SU-DHL-6 (cell line): ENCODE measurements around the gene VSX2.

Experiments
- H2AFZ ChIP-seq: fragments of 200-600 bp; sonication (generic); 2 replicates; pipeline ENCODE4 v1.6.1; 2014; ENCODE audit warnings: low read depth, mild to moderate bottlenecking, moderate library complexity, mixed read lengths, antibody characterized with exemption, low read length; ENCODE audit not compliant: severe bottlenecking
- H3F3A ChIP-seq: fragments of 200-600 bp; shearing (Covaris generic); 2 replicates; pipeline ENCODE4 v1.6.0; 2016; ENCODE audit warnings: antibody characterized with exemption, mild to moderate bottlenecking; ENCODE audit not compliant: insufficient read depth
- H3K27ac ChIP-seq: fragments of 200-600 bp; sonication (generic); 2 replicates; pipeline ENCODE4 v1.5.1; 2016; ENCODE audit warnings: low read depth, mild to moderate bottlenecking, low read length, moderate library complexity, mixed read lengths
- H3K27me3 ChIP-seq: fragments of 200-600 bp; sonication (generic), shearing (Covaris generic); 2 replicates; pipeline ENCODE4 v1.6.0; 2014; ENCODE audit warnings: mild to moderate bottlenecking, low read length
- H3K36me3 ChIP-seq: fragments of 200-600 bp; sonication (generic); 2 replicates; pipeline ENCODE4 v1.6.1; 2014; ENCODE audit warnings: mild to moderate bottlenecking, low read length, mixed read lengths
- H3K4me2 ChIP-seq: fragments of 300-600, 200-600 bp; shearing (Covaris generic), sonication (generic); 2 replicates; pipeline ENCODE4 v1.6.0; 2014; ENCODE audit warnings: low read length, low read depth, mild to moderate bottlenecking; ENCODE audit not compliant: poor library complexity, severe bottlenecking
- H3K4me3 ChIP-seq: fragments of 200-600 bp; sonication (generic); 2 replicates; pipeline ENCODE4 v1.5.1; 2014; ENCODE audit warnings: antibody characterized with exemption, low read length, mild to moderate bottlenecking, mixed read lengths; ENCODE audit not compliant: insufficient read depth, poor library complexity, severe bottlenecking
- H3K79me2 ChIP-seq: fragments of 200-600 bp; sonication (generic); 2 replicates; pipeline ENCODE4 v1.6.1; 2014; ENCODE audit warnings: mild to moderate bottlenecking, low read length, moderate library complexity; ENCODE audit not compliant: insufficient read depth
- H3K9ac ChIP-seq: fragments of 200-600 bp; sonication (generic); 2 replicates; pipeline ENCODE4 v1.7.0; 2014; ENCODE audit warnings: mild to moderate bottlenecking, low read length
- H3K9me2 ChIP-seq: fragments of 200-600 bp; sonication (generic); replicated peaks from 2 replicates; pipeline ENCODE4 v1.6.1; 2014; ENCODE audit warnings: low read length; ENCODE audit not compliant: insufficient read depth
- H3K9me3 ChIP-seq: fragments of 200-600 bp; sonication (generic); 2 replicates; pipeline ENCODE4 v1.6.1; 2014; ENCODE audit warnings: low read length, mixed read lengths; ENCODE audit not compliant: insufficient read depth
- H4K20me1 ChIP-seq: fragments of 200-600 bp; sonication (generic); 2 replicates; pipeline ENCODE4 v1.6.1; 2014; ENCODE audit warnings: low read depth, mild to moderate bottlenecking, antibody characterized with exemption, low read length, moderate library complexity, mixed read lengths
- EZH2phosphoT487 ChIP-seq: fragments of 200-600 bp; sonication (generic), shearing (Covaris generic); conservative IDR thresholded peaks from 2 replicates; pipeline ENCODE4 v1.6.1; 2018; ENCODE audit warnings: mild to moderate bottlenecking, antibody characterized with exemption, low read length, moderate library complexity, mixed read lengths
- TF ChIP-seq, protein P1 (sequence below): fragments of 200-600 bp; sonication (generic); IDR thresholded peaks from one replicate; pipeline ENCODE4 v1.5.1; 2017; ENCODE audit warnings: antibody characterized with exemption, mild to moderate bottlenecking, low read length, moderate library complexity; ENCODE audit not compliant: insufficient read depth, poor library complexity, severe bottlenecking

The VSX2 gene

GRCh38 chr14:74278080-74278479 lies 38.8 kb downstream of the VSX2 start:
- H3F3A ChIP-seq = no peaks in the 10 kb centered on the region
- no peaks in the 10 kb centered on the region for H3K27me3 ChIP-seq
- H3K4me2 ChIP-seq = no peak overlapping the region
- no peak for TF ChIP-seq EZH2phosphoT487
- TF ChIP-seq, protein P1, sequence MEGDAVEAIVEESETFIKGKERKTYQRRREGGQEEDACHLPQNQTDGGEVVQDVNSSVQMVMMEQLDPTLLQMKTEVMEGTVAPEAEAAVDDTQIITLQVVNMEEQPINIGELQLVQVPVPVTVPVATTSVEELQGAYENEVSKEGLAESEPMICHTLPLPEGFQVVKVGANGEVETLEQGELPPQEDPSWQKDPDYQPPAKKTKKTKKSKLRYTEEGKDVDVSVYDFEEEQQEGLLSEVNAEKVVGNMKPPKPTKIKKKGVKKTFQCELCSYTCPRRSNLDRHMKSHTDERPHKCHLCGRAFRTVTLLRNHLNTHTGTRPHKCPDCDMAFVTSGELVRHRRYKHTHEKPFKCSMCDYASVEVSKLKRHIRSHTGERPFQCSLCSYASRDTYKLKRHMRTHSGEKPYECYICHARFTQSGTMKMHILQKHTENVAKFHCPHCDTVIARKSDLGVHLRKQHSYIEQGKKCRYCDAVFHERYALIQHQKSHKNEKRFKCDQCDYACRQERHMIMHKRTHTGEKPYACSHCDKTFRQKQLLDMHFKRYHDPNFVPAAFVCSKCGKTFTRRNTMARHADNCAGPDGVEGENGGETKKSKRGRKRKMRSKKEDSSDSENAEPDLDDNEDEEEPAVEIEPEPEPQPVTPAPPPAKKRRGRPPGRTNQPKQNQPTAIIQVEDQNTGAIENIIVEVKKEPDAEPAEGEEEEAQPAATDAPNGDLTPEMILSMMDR = no peak
- no peaks in the 10 kb centered on the region for H4K20me1 ChIP-seq
- H3K79me2 ChIP-seq = no peaks in the 10 kb centered on the region
- no peaks in the 10 kb centered on the region for H3K9me3 ChIP-seq
- no peaks in the 10 kb centered on the region for H3K9me2 ChIP-seq
- no peak overlapping the region for H3K4me3 ChIP-seq
- no peak overlapping the region for H3K27ac ChIP-seq
- no peaks in the 10 kb centered on the region for H3K36me3 ChIP-seq
- H3K9ac ChIP-seq = no peak overlapping the region
- no peak overlapping the region for H2AFZ ChIP-seq

GRCh38 chr14:74281069-74281468 lies 41.8 kb downstream of the VSX2 start:
- Histone ChIP-seq H3K9ac (no peak overlapping the region), H3K79me2 (no peaks in the 10 kb centered on the region), H3K4me3 (no peak overlapping the region), H3K4me2 (no peak overlapping the region), H2AFZ (no peak overlapping the region), H3K36me3 (peaks cover 9% of the 10 kb centered on the region; the same call in 1 of the 2 replicates), H3K27ac (no peak overlapping the region), H3K27me3 (no peaks in the 10 kb centered on the region), H3K9me3 (no peaks in the 10 kb centered on the region), H3F3A (no peaks in the 10 kb centered on the region), H3K9me2 (no peaks in the 10 kb centered on the region), H4K20me1 (no peaks in the 10 kb centered on the region)
- TF ChIP-seq, protein P1 = no peak
- no peak for TF ChIP-seq EZH2phosphoT487

DNA sequence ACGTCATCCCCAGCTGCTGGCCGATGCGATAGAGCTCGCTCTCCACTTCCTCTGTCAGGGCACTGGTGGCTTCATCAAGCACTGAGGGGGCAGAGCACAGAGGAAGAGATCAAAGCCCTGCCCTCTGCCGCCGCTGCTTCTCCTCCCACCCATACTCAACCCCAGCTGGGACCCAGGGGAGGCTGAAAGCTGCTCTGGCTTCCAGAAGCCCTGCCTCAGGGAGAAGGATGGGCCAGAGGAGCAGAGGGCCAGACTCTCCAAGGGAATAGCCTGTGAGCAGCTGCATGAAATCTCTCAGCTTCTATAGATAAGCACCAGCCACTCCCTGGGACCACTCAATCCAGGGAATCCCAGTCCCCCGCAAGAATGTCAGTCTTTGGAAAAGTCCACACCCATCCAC lies 47.5 kb downstream of the VSX2 start:
- Histone ChIP-seq H3K4me3 (no peak overlapping the region), H3K9ac (no peak overlapping the region), H3K9me3 (no peaks in the 10 kb centered on the region), H3K9me2 (no peaks in the 10 kb centered on the region), H3K36me3 (peaks cover 9% of the 10 kb centered on the region; the same call in 1 of the 2 replicates), H4K20me1 (no peaks in the 10 kb centered on the region), H3K27me3 (no peaks in the 10 kb centered on the region), H3K79me2 (no peaks in the 10 kb centered on the region), H3K27ac (no peak overlapping the region), H2AFZ (no peak overlapping the region), H3F3A (no peaks in the 10 kb centered on the region), H3K4me2 (no peak overlapping the region)
- TF ChIP-seq, protein P1 = no peak
- TF ChIP-seq EZH2phosphoT487 = no peak
